GM23338 (cell line): Measurements from ENCODE around the gene TMC2.

Source experiments
- EZH2phosphoT487 ChIP-seq: fragments of 200-600 bp; sonication (generic); IDR thresholded peaks from one replicate; pipeline ENCODE4 v1.8.1; 2018; ENCODE audit warnings: antibody characterized with exemption; ENCODE audit not compliant: unreplicated experiment
- TF ChIP-seq, protein P1 (sequence below), 2 experiments: fragments of 200-600 bp in 1 of 2; sonication (generic) in 1 of 2; conservative IDR thresholded peaks; 2 replicates each; pipeline versions ENCODE4 v1.5.1 to v1.6.1; 2016 to 2017; ENCODE audit warnings: antibody characterized with exemption in 2 of 2, low read depth in 2 of 2, mild to moderate bottlenecking in 2 of 2, moderate library complexity in 1 of 2
- TF ChIP-seq, protein P2 (sequence below): IDR thresholded peaks from one replicate; pipeline ENCODE4 v1.6.1; 2018; ENCODE audit warnings: antibody characterized with exemption; ENCODE audit not compliant: unreplicated experiment

DNA sequence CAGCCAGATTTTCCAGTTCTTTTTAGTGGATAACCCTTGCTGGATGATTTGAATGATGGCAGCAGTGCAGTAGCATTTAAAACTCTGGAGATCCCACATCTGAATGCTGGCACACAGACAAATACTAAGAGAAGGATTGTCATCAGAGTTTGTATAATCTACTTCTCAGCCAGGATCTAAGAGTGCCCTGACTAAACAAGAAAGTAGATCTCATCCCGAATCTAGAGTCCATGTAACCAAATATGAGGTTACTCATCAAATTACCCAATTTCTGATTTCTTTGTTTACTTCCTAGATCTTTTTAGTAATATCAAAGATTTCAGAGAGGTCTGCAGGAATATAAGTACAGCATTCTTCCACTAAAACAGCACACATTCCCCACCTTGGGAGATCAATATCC is 7.8 kb downstream of the TMC2 start:
- TF ChIP-seq, protein P1, sequence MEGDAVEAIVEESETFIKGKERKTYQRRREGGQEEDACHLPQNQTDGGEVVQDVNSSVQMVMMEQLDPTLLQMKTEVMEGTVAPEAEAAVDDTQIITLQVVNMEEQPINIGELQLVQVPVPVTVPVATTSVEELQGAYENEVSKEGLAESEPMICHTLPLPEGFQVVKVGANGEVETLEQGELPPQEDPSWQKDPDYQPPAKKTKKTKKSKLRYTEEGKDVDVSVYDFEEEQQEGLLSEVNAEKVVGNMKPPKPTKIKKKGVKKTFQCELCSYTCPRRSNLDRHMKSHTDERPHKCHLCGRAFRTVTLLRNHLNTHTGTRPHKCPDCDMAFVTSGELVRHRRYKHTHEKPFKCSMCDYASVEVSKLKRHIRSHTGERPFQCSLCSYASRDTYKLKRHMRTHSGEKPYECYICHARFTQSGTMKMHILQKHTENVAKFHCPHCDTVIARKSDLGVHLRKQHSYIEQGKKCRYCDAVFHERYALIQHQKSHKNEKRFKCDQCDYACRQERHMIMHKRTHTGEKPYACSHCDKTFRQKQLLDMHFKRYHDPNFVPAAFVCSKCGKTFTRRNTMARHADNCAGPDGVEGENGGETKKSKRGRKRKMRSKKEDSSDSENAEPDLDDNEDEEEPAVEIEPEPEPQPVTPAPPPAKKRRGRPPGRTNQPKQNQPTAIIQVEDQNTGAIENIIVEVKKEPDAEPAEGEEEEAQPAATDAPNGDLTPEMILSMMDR (conservative IDR thresholded peaks at IDR 0.05; ENCODE audit: low read depth in 2 of 2), result no peak
- TF ChIP-seq, protein P2, sequence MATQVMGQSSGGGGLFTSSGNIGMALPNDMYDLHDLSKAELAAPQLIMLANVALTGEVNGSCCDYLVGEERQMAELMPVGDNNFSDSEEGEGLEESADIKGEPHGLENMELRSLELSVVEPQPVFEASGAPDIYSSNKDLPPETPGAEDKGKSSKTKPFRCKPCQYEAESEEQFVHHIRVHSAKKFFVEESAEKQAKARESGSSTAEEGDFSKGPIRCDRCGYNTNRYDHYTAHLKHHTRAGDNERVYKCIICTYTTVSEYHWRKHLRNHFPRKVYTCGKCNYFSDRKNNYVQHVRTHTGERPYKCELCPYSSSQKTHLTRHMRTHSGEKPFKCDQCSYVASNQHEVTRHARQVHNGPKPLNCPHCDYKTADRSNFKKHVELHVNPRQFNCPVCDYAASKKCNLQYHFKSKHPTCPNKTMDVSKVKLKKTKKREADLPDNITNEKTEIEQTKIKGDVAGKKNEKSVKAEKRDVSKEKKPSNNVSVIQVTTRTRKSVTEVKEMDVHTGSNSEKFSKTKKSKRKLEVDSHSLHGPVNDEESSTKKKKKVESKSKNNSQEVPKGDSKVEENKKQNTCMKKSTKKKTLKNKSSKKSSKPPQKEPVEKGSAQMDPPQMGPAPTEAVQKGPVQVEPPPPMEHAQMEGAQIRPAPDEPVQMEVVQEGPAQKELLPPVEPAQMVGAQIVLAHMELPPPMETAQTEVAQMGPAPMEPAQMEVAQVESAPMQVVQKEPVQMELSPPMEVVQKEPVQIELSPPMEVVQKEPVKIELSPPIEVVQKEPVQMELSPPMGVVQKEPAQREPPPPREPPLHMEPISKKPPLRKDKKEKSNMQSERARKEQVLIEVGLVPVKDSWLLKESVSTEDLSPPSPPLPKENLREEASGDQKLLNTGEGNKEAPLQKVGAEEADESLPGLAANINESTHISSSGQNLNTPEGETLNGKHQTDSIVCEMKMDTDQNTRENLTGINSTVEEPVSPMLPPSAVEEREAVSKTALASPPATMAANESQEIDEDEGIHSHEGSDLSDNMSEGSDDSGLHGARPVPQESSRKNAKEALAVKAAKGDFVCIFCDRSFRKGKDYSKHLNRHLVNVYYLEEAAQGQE, result no peak
- no peak for TF ChIP-seq EZH2phosphoT487
